GM23248 (cell line): Measurements from ENCODE around the gene BPIFB6.

Experiments
- EZH2 ChIP-seq: fragments of 200-600 bp; sonication (generic); IDR thresholded peaks from 2 replicates; pipeline ENCODE4 v1.6.1; 2018; ENCODE audit warnings: antibody characterized with exemption, mild to moderate bottlenecking; ENCODE audit not compliant: insufficient read depth, poor library complexity, severe bottlenecking
- EZH2phosphoT487 ChIP-seq: fragments of 200-600 bp; sonication (generic); IDR thresholded peaks from 2 replicates; pipeline ENCODE4 v1.6.1; 2018; ENCODE audit warnings: antibody characterized with exemption, moderate library complexity, mild to moderate bottlenecking, low read depth; ENCODE audit not compliant: insufficient read depth

GRCh38 chr20:33063271-33063670 lies 31.8 kb downstream of the BPIFB6 start:
- TF ChIP-seq EZH2phosphoT487 (no peak), EZH2 (no peak)
